HL-60 (cell line): ENCODE results near the gene CYP27A1.

Source experiments
- POLR2AphosphoS5 ChIP-seq: IDR thresholded peaks from 2 replicates; pipeline ENCODE4 v1.6.1; 2012; ENCODE audit warnings: low read depth
- TF ChIP-seq, protein P1 (sequence below): IDR thresholded peaks from one replicate; pipeline ENCODE4 v1.5.1; 2011; ENCODE audit warnings: low read length, control low read depth, inconsistent platforms; ENCODE audit not compliant: insufficient read depth
- TF ChIP-seq, protein P2 (sequence below): IDR thresholded peaks from 2 replicates; pipeline ENCODE4 v1.6.1; 2012; ENCODE audit warnings: low read depth; ENCODE audit not compliant: insufficient replicate concordance

GRCh38 chr2:218746470-218746795 lies 35.5 kb upstream of the CYP27A1 start:
- TF ChIP-seq, protein P1, sequence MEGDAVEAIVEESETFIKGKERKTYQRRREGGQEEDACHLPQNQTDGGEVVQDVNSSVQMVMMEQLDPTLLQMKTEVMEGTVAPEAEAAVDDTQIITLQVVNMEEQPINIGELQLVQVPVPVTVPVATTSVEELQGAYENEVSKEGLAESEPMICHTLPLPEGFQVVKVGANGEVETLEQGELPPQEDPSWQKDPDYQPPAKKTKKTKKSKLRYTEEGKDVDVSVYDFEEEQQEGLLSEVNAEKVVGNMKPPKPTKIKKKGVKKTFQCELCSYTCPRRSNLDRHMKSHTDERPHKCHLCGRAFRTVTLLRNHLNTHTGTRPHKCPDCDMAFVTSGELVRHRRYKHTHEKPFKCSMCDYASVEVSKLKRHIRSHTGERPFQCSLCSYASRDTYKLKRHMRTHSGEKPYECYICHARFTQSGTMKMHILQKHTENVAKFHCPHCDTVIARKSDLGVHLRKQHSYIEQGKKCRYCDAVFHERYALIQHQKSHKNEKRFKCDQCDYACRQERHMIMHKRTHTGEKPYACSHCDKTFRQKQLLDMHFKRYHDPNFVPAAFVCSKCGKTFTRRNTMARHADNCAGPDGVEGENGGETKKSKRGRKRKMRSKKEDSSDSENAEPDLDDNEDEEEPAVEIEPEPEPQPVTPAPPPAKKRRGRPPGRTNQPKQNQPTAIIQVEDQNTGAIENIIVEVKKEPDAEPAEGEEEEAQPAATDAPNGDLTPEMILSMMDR, result no peak
- no peak for TF ChIP-seq POLR2AphosphoS5
- TF ChIP-seq, protein P2, sequence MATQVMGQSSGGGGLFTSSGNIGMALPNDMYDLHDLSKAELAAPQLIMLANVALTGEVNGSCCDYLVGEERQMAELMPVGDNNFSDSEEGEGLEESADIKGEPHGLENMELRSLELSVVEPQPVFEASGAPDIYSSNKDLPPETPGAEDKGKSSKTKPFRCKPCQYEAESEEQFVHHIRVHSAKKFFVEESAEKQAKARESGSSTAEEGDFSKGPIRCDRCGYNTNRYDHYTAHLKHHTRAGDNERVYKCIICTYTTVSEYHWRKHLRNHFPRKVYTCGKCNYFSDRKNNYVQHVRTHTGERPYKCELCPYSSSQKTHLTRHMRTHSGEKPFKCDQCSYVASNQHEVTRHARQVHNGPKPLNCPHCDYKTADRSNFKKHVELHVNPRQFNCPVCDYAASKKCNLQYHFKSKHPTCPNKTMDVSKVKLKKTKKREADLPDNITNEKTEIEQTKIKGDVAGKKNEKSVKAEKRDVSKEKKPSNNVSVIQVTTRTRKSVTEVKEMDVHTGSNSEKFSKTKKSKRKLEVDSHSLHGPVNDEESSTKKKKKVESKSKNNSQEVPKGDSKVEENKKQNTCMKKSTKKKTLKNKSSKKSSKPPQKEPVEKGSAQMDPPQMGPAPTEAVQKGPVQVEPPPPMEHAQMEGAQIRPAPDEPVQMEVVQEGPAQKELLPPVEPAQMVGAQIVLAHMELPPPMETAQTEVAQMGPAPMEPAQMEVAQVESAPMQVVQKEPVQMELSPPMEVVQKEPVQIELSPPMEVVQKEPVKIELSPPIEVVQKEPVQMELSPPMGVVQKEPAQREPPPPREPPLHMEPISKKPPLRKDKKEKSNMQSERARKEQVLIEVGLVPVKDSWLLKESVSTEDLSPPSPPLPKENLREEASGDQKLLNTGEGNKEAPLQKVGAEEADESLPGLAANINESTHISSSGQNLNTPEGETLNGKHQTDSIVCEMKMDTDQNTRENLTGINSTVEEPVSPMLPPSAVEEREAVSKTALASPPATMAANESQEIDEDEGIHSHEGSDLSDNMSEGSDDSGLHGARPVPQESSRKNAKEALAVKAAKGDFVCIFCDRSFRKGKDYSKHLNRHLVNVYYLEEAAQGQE, result no peak
